Endodermal cell (in vitro differentiated cells): Measurements from ENCODE around the gene COX6A2. TPM values are rescaled to one million over a fixed set of nuclear protein-coding genes. Genes with fewer than 3 reads are reported as not detected.
A peak's percentile ranks its signal among the peaks of the same experiment; 100 is the strongest.

Experiments
- DNase-seq: peaks from one replicate; pipeline ENCODE4 v3.0.0-alpha.2; 2017
- H3K27ac ChIP-seq: 2 replicates; pipeline ENCODE4 v1.5.1; 2013; ENCODE audit warnings: mild to moderate bottlenecking, low read depth, low read length, moderate library complexity
- H3K27me3 ChIP-seq: 2 replicates; pipeline ENCODE4 v1.6.1; 2013; ENCODE audit warnings: mild to moderate bottlenecking, low read length, moderate library complexity; ENCODE audit not compliant: insufficient read depth, control insufficient read depth, poor library complexity, severe bottlenecking
- H3K36me3 ChIP-seq: 2 replicates; pipeline ENCODE4 v1.7.0; 2013; ENCODE audit warnings: mild to moderate bottlenecking, low read length, moderate library complexity; ENCODE audit not compliant: control insufficient read depth, insufficient read depth
- H3K4me1 ChIP-seq: one replicate; pipeline ENCODE4 v1.7.0; 2013; ENCODE audit warnings: low read length; ENCODE audit not compliant: control insufficient read depth, insufficient read depth
- H3K4me3 ChIP-seq: 2 replicates; pipeline ENCODE4 v1.5.1; 2013; ENCODE audit warnings: mild to moderate bottlenecking, low read length, moderate library complexity
- H3K9ac ChIP-seq: 2 replicates; pipeline ENCODE4 v1.6.1; 2013; ENCODE audit warnings: mild to moderate bottlenecking, low read length, moderate library complexity; ENCODE audit not compliant: poor library complexity, severe bottlenecking; ENCODE audit errors: extremely low read depth
- H3K9me3 ChIP-seq: 2 replicates; pipeline ENCODE4 v1.6.1; 2013; ENCODE audit warnings: mild to moderate bottlenecking, low read length, moderate library complexity; ENCODE audit not compliant: control insufficient read depth
- H3K27ac Mint-ChIP-seq: 2 replicates; pipeline ENCODE4 v1.8.0; 2020; ENCODE audit warnings: mixed read lengths
- H3K27me3 Mint-ChIP-seq: 2 replicates; pipeline ENCODE4 v1.8.0; 2021; ENCODE audit warnings: mild to moderate bottlenecking, mixed read lengths; ENCODE audit not compliant: insufficient read depth
- H3K36me3 Mint-ChIP-seq: 2 replicates; pipeline ENCODE4 v1.8.0; 2020; ENCODE audit warnings: low read depth, mixed read lengths
- H3K4me1 Mint-ChIP-seq: 2 replicates; pipeline ENCODE4 v1.8.0; 2020; ENCODE audit warnings: mixed read lengths
- H3K4me3 Mint-ChIP-seq: 2 replicates; pipeline ENCODE4 v1.8.0; 2020; ENCODE audit warnings: mild to moderate bottlenecking, moderate library complexity, mixed read lengths
- H3K9me3 Mint-ChIP-seq: 2 replicates; pipeline ENCODE4 v1.8.0; 2020; ENCODE audit warnings: mild to moderate bottlenecking, mixed read lengths
- WGBS, 2 experiments: methylation state at CpG; one replicate each; pipeline versions ENCODE4 v1.1.5 to v1.1.7; 2013; ENCODE audit warnings: missing lambda C conversion rate in 2 of 2, mixed read lengths in 1 of 2; ENCODE audit not compliant: insufficient coverage in 1 of 2, insufficient read length in 1 of 2; 5-methylcytosine and 5-hydroxymethylcytosine counted together
- total RNA-seq, 2 donors: library from RNA; stranded (reverse); fragmentation: NEBNext Ultra II Directional in 1 of 2; extraction: Animal tissue kit (Norgen Biotek cat#: 25700) in 1 of 2; gene quantifications; 2 replicates in 1 of 2; 3 replicates in 1 of 2; pipeline ENCODE4 v1.2.1, GENCODE V29; 2021
- TF ChIP-seq, protein P1 (sequence below): fragments of 200-600 bp; sonication (generic); conservative IDR thresholded peaks from 2 replicates; pipeline ENCODE4 v1.5.0; 2021; ENCODE audit warnings: antibody characterized with exemption, mild to moderate bottlenecking

Gene COX6A2
- total RNA-seq, 2 donors from 2014 or later, result not detected

DNA sequence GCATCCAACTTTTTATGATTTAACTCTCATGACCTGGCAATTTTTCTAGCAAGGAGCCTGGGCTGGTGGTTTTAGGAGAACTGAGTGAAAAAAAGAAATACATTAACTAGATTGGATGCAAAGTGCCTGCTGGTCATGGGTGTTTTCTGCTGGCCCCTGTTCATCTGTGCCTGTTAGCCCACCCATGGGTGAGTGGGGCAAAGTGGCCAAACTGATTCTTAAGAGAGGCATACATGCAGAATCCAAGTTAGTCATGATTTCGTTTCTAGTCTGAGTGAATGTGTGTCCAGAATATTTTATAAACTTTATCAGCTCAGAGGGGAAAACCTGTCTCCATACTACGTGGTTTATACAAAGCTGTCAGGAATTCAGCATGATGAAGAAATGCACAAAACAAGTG lies 39.6 kb downstream of the COX6A2 start:
- no peak overlapping the region for H3K27ac ChIP-seq
- TF ChIP-seq, protein P1, sequence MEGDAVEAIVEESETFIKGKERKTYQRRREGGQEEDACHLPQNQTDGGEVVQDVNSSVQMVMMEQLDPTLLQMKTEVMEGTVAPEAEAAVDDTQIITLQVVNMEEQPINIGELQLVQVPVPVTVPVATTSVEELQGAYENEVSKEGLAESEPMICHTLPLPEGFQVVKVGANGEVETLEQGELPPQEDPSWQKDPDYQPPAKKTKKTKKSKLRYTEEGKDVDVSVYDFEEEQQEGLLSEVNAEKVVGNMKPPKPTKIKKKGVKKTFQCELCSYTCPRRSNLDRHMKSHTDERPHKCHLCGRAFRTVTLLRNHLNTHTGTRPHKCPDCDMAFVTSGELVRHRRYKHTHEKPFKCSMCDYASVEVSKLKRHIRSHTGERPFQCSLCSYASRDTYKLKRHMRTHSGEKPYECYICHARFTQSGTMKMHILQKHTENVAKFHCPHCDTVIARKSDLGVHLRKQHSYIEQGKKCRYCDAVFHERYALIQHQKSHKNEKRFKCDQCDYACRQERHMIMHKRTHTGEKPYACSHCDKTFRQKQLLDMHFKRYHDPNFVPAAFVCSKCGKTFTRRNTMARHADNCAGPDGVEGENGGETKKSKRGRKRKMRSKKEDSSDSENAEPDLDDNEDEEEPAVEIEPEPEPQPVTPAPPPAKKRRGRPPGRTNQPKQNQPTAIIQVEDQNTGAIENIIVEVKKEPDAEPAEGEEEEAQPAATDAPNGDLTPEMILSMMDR, result no peak
- H3K27me3 ChIP-seq, result peaks cover 2% of the 10 kb centered on the region
- Mint-ChIP-seq H3K27ac (no peak overlapping the region), H3K4me3 (no peak overlapping the region), H3K4me1 (peaks cover 4% of the 10 kb centered on the region), H3K27me3 (peaks cover 9% of the 10 kb centered on the region), H3K9me3 (peaks cover 3% of the 10 kb centered on the region), H3K36me3 (no peaks in the 10 kb centered on the region)
- WGBS, 2 experiments, result 82 to 87% methylated on average over 2 of the region's 2 CpGs
- no peaks in the 10 kb centered on the region for H3K36me3 ChIP-seq
- no peak overlapping the region for H3K9ac ChIP-seq
- no peaks in the 10 kb centered on the region for H3K9me3 ChIP-seq
- no peak for DNase-seq
- peaks cover 2% of the 10 kb centered on the region for H3K4me1 ChIP-seq
- no peak overlapping the region for H3K4me3 ChIP-seq

DNA sequence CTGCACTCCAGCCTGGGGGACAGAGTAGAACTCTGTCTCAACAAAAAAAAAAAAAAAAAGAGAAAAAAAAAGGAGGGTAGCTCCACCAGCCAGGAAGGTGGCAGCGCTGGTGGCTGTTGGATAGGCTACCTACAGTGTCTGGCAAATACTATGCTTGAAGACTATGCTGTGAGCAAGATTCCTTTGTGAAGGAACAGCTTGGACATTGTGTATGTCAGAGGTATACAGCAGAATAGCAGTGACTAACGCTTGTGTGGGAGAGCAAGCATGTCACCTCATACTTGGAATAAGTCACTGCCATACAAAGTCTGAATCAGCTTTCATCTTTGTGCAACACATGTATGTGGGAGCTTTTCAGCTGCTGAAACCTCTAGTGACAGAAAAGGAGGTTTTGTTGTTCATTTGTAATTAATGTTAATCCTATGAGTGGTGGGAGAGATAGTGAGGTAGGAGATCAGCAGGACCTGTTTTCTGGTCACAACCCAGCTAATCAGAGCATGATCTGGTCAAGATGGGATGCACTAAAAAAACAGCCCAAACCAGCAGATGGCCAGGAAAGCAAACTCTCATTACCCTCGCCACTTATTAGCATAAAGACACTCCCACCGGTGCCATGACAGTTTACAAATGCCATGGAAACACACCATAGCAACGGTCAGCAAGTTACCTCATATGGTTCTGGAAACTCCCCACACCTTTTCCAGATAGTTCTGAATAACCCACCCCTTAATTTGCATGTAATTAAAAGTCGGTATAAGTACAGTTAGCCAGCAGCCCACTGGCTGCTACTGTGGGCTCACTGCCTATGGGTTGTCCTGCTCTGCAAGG lies 41.8 kb downstream of the COX6A2 start:
- 72 to 78% methylated on average over 4 to 6 of the region's 6 CpGs for WGBS, 2 experiments

DNA sequence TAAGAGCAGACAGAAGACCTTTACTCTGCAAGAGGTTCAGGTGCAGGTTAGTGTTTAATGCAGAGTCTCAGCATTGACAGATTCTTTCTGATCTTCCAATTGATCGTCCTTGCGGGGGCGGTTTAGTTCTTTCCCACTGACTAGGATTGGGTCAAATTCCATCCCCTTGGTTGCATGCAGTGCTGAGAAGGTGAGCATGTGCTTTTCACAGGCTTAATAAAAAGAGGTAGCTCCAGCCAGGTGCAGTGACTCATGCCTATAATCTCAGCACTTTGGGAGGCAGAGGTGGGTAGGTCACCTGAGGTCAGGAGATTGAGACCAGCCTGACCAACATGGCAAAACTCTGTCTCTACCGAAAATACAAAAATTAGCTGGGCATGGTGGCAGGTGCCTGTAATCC lies 42.5 kb downstream of the COX6A2 start:
- Histone ChIP-seq H3K27ac (no peak overlapping the region), H3K4me3 (no peak overlapping the region), H3K9ac (no peak overlapping the region), H3K9me3 (no peaks in the 10 kb centered on the region), H3K36me3 (no peaks in the 10 kb centered on the region), H3K4me1 (peaks cover 2% of the 10 kb centered on the region), H3K27me3 (peaks cover 5% of the 10 kb centered on the region)
- WGBS, 2 experiments, result 88 to 95% methylated on average over 3 to 4 of the region's 4 CpGs
- Mint-ChIP-seq H3K9me3 (peaks cover 3% of the 10 kb centered on the region), H3K36me3 (no peaks in the 10 kb centered on the region), H3K4me1 (no peaks in the 10 kb centered on the region), H3K4me3 (no peak overlapping the region), H3K27ac (no peak overlapping the region), H3K27me3 (peaks cover 22% of the 10 kb centered on the region)
- no peak for DNase-seq
- TF ChIP-seq, protein P1, result no peak

More for the DNA sequence above, 41.8 kb downstream of the COX6A2 start:
- no peak overlapping the region for H3K4me3 Mint-ChIP-seq
- Histone ChIP-seq H3K9ac (no peak overlapping the region), H3K36me3 (no peaks in the 10 kb centered on the region), H3K27me3 (peaks cover 5% of the 10 kb centered on the region), H3K27ac (no peak overlapping the region), H3K4me3 (no peak overlapping the region), H3K4me1 (peaks cover 2% of the 10 kb centered on the region), H3K9me3 (no peaks in the 10 kb centered on the region)
- H3K36me3 Mint-ChIP-seq, result no peaks in the 10 kb centered on the region
- no peak overlapping the region for H3K27ac Mint-ChIP-seq
- H3K9me3 Mint-ChIP-seq, result peaks cover 3% of the 10 kb centered on the region
- H3K27me3 Mint-ChIP-seq, result peaks cover 18% of the 10 kb centered on the region
- H3K4me1 Mint-ChIP-seq, result no peaks in the 10 kb centered on the region
- peak; percentile 69 for DNase-seq
- TF ChIP-seq, protein P1, result no peak
